GM19467 (cell line): ENCODE results near the gene PIP5K1B.

ENCODE experiments used
- ATAC-seq: cut with Tn5 transposase; IDR thresholded peaks from one replicate; pipeline ENCODE4 v1.9.1; 2021; ENCODE audit warnings: mild to moderate bottlenecking, moderate library complexity; ENCODE audit not compliant: unreplicated experiment

The PIP5K1B gene

DNA sequence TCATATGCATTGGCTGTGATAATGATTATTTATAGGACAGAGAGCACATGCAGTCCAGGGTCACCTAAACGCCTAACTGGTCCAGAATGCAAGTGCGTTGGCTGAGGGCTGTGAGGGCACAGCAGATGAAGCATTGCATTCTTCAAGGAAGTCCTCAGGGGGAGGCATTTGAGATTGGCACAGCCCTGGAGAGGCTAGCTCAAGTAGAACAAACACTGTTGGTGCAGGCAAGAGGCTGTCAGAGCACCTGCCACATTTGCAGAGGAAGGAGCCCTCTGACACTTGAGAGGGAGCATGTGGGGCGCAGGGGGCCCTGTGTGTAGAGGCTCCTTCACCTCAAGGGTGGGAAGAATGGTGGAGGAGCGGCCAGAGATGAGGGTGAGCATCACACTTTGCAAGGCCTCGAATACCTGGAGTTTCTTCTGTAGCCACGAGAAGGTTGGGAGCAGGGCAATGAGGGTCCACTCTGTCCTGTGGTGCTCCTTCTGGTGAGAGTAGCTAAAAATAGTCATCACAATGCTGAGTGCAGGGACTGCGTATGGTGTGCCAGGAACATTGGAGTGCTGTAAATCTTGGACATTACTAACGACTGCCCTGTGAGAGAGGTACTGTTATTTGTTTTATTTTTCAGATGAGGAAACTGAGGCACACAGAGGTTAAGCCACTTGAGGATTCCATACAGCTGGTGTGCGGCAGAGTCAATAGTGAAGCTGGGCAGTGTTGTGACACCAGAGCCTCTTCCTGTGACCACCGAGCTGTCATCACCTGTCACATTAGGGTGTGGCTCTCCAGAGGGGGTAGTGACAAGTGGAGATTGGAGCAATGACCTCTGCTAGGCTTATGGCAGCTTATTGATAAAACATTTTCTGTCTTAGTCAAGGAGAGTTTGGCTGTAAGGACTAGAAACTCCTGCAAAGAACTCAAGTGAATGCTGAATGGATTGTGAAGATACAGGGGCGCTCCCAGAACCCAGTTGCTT lies 100.2 kb downstream of the PIP5K1B start:
- no peak for ATAC-seq

DNA sequence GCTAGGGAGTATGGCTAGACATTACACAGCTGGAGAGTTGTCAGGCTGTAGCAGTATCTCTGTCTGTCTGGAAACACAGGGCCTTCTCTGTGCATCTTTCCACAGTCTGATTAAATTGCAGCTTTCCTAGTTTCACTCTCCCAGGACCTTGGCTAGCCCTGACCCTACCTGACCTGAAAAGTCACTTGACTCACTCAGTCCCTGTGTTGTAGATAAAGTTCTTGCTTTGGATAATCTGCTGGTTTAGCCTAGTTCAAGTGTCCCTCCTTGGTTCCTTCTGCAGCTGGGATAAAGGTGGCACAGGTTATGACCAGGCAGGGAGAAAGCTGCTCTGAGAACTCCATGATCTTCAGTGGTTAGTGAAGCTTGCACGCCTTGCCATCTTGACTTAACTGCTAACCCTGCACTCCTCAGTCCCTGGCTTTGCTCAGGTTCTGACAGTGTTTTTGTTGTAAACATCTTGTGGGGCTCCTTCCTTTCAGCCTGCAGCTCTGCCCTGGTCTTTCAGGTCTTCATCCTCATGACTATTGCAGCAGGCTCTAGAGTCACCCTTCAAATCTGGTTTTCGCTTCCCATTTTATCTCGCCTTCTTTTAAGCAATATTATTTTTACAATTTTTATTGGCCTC lies 101.0 kb downstream of the PIP5K1B start:
- no peak for ATAC-seq

DNA sequence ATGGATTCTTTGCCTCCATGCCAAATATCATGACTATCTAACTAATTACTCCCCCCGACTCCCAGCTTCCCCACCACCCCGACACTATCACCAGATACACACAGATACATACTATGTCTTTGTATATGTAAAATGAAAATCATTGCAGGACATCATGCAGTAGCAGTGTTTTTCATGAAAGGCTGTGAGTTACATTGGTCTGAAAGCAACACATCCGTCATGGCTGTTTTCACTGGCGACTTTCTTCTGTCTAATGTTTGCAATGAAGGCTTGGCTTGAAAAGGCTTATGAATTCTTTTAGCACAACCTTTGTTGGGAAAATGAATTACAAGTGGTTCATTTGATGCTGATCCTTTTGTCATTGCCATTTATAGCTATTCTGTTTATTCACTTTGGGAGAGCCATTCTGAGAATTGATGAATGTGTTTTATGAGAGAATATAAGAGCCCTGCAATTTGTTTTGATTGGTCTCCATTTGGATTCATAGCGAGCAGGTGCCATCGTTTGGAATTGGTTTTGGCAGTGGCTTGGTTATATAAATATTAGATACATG lies 103.4 kb downstream of the PIP5K1B start:
- no peak for ATAC-seq

DNA sequence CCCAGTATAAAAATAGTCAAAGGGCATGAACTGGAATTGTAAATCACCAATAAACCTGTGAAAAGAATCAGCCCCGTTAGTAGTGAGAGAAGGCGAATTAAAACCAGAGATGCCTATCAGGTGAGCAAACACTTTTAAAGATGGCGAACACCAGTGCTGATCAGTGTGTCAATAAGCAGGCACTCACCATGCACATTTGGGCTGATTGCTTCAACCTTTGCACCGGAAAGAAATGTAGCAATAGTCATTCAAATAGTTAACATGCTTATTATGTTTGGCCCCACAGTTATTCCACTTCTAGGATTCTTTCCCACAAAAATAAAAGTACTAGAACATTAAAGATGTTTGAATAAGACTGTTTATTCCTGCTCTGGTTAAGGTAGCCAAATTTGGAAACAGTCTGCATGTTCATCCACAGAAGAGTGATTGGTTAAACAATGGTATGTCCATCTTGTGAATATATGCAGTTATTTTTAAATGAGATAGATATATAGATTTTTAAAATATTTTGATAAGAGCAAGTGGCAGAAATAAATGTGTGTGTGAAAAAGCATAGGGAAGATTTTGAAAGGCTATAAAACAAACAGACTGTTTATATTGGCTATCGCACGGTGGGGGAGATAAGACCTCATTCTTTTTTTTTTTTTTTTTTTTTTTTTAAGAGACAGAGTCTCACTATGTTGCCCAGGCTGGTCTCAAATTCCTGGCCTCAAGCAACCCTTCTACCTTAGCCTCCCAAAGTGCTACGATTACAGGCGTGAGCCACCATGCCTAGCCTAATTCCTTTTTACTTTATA lies 112.2 kb downstream of the PIP5K1B start:
- ATAC-seq: no peak

DNA sequence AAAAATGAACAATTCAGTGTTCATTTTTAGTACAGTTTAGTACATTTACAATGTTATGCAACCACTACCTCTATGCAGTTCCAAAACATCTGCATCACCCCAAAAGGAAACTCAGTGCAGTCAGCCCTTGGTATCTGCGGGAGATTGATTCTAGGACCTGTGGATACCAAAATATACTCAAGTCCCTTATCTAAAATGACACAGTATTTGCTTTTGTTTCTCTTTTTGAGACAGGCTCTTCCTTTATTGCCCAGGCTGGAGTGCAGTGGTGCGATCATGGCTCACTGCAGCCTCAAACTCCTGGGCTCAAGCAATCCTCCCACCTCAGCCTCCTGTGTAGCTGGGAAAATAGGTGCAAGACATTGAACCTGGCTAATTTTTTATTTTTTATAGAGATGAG lies 114.0 kb downstream of the PIP5K1B start:
- no peak for ATAC-seq

DNA sequence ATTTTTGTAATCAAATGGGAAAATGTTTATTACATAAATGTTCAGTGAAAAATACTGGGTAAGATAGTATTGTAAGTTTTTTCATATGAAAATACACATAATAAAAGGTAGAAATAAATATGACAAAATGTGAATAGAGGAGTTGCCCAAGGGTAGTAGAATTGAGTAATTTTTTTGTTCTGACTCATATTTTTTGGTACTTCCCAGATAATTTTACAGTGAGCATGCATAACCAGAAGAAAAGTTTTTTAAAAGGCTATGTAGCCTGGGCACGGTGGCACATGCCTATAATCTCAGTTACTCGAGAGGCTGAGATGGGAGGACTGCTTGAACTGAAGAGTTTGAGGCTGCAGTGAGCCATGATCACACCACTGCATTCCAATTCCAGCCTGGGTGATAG lies 116.9 kb downstream of the PIP5K1B start:
- no peak for ATAC-seq

DNA sequence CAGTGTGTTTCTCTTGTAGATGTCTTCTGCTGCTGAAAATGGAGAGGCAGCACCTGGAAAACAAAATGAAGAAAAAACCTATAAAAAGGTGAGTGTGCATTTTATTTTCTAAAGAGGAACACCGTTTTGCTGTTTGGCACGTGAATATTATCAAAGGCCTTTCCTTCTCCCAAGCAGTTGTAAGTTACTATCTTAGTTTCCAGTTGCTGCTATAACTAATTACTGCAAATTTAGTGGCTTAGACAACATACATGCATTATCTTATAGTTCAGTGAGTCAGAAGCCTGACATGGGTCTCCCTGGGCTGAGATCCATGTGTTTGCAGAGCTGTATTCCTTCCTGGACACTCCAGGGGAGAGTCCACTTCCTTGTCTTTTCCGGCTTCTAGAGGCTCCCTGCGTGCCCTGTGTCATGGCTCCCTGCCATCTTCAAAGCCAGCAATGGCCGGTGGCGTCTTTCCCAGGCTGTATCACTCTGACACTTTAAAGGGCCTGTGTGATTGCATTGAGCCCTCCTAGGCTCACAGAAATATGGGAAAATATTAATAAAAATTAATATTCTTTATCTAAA lies 117.6 kb downstream of the PIP5K1B start:
- ATAC-seq: no peak

DNA sequence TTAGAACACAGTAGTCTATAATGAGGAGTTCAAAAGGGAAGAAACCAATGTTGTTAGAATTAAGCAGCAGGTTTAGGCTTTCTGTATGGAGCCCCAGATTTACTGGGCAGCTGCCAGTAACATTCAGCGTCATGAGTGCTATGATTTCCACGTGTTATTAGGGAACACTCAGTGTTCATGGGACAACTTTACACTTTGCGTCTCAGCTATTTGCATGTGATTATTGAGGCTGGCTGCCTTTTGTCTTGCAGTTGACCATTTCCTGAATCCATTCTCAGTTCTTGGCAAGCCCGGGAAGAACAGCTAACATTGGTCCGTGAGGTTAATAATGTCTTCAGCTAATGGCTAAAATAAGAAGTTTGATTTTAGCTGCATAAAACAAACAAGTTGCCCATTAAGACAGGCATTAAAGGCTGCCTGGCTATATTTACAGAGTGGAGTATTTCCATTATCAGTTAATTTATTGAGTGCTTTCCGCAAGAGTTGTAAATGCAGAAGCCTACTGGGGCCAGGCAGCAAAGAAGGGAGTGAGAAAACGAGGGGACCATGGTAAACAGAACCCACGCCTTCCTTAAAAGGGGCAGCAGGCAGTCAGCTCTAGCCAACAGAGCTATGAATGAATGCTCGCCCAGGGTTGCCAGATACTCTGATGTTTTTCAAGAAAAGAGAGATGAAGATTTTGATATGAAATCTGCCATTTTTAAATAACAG lies 120.9 kb downstream of the PIP5K1B start:
- no peak for ATAC-seq

DNA sequence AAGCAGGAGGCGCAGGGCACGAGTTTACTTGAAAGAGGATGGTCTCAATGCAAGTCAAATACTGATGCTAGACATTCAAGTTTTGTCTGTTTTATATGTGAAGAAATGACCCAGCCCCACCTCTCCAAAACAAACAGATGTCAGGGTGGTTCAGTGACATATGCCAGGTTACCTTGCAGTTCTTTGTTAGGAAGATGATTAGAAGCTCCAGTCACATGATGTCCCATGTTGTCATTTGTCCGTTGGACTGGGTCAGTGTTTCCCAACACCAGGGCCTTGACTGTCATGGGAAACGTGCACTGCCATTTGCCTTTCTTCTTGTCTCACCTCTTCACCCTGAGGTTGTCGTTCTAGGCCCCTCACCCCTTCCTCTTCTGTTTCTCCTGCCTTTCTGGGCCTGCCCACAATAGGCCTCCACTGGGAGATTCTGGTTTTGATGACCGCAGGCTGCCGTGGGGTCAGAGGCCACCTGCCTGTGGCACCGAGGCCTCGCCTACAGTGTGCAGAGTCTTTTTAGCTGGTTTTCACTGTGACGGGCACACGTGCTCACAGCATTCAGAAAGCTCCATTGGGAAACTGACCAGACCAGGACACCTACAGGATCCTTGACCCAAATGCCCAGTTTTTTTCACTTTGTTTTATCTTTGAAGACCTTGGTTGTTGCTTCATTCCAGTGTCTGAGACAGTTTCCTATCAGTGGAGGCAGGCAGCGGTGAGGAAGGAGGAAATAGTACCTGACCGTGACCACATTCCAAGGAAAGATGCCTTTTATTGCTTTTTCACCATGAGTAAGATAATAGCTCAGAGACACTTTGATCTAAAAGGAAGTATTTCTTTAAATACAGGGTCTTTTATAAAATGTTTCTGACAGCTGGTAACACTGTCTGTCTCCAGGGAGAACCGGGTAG lies 123.1 kb downstream of the PIP5K1B start:
- no peak for ATAC-seq

DNA sequence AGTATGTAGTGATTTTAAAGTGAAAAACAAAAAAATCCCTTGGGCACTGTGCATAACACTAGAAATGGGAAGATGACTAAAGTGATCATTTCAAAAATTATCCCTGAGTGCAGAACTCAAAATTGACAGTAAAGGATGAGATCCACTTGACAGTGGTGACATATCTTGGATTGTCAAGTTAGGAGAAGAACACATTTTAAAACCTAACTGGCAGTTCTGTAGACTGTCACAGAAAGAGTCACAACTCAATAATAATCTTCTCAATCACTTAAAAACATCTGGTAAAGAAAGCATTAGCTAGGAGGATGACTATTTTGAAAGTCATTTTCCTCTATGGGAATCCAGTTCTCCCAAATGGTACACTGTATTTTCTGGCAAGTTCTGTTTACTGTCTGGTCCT lies 127.1 kb downstream of the PIP5K1B start:
- no peak for ATAC-seq

DNA sequence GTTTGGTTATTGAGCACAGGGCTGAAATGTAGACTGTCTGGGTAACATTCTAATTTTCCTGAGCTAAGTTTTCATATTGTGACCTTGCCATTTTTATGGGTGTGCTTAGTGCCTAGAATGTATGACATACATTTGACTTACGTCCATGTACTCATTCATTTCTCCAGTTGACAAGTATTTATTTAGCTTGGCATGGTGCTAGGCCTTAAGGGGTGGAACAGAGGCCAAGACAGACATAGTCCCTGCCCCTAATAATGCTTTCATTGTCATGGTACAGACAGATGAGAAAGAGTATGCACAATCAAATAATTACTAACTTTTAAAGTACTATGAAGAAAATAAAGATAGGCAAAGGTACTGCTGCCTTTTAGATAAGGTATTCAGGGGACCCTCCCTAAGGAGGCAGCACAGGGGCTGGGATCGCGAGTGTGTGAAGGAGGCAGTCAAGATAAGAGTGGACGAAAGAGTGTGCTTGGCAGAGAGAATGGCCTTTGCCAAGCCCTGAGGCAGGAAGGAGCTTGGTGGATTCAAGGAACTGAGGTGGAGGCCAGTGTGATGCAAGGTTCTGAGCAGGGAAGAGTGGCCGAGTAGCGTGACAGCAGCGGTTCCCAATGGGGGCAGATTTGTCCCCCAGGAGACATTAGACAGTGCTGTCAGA lies 128.0 kb downstream of the PIP5K1B start:
- ATAC-seq: no peak

DNA sequence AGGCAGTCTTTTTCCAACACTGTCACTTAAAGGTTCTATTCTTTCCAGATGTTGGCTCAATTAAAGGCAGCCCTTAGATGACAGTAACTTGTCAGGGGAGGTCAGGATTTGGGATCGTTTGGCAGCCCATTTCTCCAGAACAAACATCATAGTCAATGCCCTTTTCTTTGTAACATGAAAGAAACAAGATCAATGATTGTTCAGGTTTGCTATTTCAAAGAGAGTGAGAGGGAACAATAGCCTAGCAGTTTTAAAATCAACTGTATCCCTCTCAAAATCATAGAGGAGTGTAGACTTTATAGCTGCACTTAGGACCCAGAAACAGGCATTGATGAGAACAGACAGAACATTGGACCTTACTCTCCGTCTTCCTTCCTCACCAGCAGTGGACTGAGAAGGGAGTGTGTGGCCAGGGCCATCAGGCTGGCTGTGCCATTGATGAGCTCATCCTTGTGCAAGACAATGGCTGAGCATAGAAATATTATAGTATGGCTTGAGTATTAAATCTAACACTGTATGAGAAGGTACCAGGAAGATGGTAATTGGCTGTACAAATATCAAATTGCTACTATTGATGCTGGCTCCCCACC lies 130.0 kb downstream of the PIP5K1B start:
- ATAC-seq: no peak

DNA sequence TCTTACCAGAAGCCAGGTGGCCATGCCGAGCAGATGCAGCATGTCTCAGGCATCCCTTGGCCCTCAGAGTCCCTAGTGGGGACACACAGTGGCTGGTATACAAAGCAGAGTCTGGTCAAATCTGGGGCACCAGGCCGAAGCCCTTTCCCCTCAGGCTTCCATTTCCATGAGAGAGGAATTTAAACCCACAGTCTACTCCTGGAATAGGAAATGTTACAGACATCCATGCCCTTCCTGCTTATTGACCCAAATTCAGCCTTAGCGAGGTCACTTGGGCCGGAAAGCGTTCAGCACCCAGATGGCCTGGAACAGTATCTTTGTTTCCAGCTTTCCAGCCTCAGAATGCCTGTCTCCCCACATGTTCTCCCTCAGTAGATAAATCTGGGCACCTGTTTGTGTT lies 131.7 kb downstream of the PIP5K1B start:
- no peak for ATAC-seq

DNA sequence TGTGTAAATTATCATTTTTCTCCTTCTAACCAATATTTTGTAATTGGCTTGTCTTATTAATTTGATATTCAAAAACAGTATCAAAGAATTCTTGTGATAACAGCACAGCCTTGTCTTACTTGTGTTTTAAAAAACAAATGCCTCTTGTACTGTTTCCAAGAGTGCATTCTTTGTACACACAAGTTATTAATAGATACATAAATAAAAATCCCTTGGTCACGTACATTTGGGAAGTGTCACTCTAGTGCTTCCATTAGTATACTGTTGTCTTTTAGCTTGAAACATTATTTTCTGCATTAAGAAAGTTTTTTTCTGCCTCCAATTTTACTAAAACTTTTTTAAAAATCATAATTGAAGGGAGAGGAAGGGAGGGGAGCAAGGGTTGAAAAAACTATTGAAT lies 133.2 kb downstream of the PIP5K1B start:
- ATAC-seq: no peak

DNA sequence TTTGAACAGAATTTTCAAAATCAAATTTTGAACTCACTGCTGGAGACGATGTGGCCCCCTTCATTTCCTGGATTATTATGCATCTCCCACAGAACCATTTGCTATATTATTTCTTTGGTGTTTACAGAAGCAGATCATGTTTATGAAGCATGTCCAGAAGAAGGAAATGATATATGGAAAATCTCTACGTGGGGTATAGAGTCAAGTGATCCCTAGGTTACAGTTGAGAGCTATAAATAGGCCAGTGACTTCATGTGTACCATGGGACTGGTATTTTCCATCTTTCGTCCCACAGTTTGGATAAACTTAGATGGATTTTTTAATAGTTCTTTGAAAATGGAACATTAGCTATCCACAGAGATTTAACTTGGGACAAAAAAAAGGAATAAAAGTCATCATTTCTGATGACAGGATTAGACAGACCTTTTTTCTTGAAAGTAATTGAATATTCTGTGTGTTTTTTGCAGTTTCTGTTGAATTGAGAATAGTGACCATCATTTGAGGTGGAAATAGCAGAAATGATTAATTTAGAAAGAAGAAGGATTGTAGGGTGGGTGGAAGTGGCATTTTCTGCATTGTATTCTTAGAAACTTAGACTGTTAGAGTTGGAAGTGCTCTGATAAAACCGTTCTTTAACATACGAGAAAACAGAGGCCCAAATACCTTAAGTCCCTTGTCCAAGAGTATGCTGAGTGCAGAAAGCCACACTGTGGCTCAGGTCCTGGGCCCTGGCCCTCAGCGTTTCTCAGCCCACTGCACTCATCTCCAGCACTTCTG lies 136.4 kb downstream of the PIP5K1B start:
- ATAC-seq: no peak

DNA sequence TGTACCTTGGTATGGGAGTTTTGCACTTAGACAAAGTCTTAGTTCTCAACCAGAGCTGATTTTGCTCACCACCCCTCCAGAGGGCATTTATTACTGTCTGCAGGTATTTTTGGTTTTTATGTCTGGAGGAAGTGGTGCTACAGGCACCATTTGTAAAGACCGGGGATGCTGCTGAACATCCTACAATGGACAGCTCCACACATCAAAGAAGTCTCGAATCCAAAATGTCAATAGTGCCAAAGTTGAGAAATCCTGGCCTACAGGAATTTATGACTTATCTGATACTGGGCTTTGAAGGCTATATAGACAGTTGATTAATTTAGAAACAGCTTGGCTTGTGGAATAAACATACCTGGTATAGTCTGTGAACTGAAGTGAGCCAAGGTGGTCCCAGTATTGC lies 137.5 kb downstream of the PIP5K1B start:
- no peak for ATAC-seq

DNA sequence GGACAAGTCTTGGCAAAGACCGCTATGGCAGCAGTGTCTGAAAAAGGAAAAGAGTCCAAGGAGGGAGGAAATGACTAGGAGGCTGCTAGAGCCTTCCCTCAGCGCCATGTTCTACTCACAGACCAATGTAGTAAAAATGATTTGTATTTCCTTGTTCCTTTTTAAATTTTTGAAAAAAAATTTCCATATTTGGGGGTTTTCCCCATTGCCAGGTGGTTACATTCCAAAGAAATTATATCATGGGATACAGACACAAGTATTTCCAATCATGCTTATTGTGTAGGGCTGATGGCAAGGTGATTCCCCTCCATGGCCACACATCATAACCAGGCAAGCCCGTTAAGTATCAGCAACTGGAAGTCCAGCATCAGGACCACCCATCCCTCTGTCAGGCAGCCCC lies 138.2 kb downstream of the PIP5K1B start:
- ATAC-seq: no peak

DNA sequence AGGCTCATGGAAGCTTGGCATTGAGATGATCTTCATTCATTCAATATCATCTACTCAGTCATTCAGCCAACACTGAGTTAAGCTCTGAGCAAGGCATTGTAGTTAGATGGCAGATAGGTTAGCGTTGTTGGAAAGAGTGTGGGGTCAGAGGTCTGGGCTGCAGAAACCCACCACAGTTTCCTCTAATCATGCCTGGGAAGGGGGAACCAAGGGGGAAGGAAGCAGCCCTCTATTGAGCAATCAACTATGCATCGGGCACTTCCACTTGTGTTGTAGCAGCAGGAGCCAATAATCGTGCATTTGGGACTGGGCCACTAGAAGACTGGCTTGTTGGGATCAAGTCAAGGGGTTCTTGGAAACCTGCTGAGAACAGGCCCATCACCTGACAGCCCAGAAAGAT lies 139.1 kb downstream of the PIP5K1B start:
- ATAC-seq: no peak
